NCI-H2196 treated with DMSO at 0.1 percent for 48 hours (cell line): Measurements from ENCODE around the gene PTP4A2.
"Not testable (repeated sequence)": the region's sequence is repeated elsewhere in the genome, so short reads cannot be mapped to it uniquely, and the experiment has no call there.

Experiments
- DNase-seq: peaks from one replicate; lab custom pipeline; 2025; ENCODE audit not compliant: unreplicated experiment; lab: John Stamatoyannopoulos, UW

The PTP4A2 gene

DNA sequence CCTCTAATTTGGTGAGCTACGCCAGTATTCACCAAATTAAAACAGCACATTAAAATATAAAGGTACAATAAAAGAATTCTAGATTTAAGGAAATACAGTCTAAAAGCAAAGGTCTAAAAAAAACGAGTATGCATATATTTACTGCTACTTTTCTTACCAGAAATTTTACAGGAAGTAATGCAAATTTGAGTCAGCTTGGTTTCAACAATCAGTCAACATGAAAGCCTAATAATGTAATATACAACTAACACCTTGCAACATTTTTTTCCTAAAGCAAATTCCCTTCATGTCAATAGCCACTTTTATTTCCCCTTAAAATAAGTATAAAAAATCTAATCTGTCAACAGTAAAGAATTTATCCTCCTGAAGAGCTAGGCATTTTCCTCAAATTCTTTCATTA, 11.9 kb downstream of the PTP4A2 start:
- no peak for DNase-seq

DNA sequence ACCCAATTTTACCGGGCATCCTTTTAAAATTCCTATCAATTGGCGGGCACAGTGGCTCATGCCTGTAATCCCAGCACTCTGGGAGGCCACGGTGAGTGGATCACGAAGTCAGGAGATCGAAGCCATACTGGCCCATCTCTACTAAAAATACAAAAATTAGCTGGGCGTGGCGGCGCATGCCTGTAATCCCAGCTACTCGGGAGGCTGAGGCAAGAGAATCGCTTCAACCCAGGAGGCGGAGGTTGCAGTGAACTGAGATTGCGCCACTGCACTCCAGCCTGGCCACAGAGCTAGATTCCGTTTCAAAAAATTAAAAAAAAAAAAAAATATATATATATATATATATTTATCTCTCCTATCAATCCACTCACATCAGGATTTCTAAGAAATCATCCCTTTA, 12.3 kb downstream of the PTP4A2 start:
- not testable (repeated sequence) for DNase-seq

DNA sequence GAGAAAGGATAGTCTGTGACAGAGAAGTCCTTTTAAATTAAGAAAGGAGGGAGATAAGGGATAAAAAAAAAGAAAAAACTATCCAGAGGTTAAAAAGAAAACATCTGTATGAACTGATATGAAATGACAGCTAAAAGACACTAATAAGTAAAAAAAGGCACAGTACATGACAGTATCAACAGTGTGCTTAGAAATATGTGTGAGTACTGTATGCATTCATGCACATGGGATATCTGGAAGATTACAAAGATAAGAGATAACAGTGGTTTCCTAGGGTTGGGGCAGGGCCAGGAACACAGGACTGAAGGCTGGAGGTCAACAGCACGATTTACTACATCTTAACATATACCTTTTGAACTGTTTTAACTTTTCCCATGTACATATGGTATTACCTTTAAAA, 13.3 kb downstream of the PTP4A2 start:
- no peak for DNase-seq

DNA sequence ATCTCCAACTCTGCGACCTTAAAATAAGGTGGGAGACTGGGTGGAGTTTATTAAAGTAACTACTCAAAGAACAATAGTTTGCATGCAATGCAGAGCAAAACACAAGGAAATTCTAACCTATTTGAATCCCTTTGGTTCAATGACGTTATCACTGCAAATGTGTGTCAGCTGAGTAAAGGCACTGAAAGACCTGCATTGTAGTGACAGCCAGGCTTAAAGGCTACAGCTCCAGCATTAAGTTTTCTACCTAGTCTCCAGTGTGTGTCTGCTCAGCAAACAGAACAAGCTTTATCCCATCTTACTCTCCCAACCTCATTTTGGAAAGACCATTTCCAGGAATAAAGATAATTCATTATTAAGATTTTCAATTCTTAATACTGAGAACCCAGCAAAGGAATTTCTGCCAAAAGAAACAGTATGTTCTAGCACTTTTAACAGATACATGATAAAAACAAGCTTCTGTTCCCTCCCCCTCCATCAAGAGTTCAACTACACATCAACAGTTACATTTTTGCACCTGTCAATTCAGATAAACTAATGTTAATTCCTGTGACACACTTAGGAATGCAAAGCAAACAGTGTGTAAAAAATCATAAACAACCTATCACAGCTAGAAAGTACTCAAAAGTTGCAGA, 14.2 kb downstream of the PTP4A2 start:
- no peak for DNase-seq

DNA sequence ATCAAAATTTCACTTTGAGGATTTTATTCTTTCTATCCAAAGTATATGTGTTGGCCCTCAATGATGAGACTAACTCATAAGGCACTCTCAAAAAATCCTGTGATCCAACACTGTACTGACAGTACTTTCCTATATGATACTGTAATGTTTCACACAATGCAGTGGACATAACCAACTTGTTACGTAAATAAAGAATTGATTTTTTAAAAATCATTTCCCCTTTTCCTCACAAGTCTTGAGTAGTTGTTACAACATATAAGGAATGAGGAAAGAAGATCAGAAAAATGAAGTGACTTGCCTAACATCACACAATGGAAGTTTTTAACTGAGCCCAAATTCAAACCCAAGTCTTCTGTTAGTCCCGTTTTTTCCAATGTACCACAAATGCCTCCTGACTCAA, 17.2 kb downstream of the PTP4A2 start:
- no peak for DNase-seq

DNA sequence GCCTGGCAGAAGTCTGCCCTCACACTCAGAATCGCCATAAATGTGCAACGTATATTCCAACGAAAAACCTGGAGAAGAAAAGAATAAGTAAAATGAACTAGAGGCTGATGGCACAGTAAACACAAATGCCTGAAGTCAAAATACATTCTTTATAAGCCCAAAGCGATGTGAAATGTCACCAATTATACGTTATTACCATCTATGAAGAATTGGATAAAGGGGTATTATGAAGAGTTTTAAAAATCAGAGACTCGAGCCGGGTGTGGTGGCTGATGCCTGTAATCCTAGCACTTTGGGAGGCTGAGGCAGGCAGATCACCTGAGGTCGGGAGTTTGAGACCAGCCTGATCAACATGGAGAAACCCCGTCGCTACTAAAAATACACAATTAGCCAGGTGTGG, 18.6 kb downstream of the PTP4A2 start:
- no peak for DNase-seq

DNA sequence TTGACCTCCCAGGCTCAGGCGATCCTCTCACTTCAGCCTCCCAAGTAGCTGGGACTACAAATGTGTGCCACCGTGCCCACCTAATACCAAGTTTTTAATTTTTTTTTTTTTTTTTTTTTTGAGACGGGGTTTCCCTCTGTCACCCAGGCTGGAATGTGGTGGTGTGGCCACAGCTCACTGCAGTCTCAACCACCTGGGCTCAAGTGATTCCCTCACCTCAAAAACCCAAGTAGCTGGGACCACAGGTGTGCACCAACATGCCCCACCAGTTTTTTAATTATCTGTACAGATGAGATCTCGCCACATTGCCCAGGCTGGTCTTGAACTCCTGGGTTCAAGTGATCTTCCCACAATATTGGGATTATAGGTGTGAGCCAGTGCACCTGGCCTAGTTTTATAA, 22.7 kb downstream of the PTP4A2 start:
- DNase-seq: no peak

DNA sequence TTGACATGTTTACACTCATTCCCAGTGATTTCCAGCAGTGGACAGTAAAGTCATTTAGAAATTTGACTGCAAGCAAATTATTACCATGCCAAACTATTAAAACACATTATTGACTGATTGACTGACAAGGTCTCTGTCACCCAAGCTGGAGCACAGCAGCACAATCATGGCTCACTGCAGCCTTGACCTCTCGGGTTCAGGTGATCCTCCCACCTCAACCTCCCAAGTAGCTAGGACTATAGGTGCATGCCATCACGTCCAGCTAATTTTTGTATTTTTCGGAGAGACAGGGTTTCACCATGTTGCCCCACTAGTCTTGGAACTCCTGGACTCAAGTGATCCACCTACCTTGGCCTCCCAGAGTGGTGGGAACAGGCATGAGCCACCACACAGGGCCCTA, 24.2 kb downstream of the PTP4A2 start:
- no peak for DNase-seq

DNA sequence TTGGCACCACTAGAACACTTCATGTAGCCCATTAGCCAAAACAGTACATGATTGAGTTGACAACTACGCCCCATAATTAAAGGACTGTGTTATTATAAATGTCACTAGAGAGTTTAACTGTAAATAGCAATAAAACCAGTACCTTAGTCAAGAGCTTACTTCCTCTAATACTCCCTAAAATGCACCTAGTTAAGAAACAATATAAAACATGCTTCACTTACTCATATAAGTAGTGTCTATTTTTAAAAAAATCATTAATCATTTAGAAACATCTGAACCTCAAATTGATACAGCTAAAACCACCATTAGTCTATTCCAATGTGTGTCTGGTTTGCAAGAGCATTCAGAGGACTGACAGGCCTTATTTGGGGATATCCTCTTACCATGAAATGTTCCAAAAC, 25.3 kb downstream of the PTP4A2 start:
- DNase-seq: no peak

DNA sequence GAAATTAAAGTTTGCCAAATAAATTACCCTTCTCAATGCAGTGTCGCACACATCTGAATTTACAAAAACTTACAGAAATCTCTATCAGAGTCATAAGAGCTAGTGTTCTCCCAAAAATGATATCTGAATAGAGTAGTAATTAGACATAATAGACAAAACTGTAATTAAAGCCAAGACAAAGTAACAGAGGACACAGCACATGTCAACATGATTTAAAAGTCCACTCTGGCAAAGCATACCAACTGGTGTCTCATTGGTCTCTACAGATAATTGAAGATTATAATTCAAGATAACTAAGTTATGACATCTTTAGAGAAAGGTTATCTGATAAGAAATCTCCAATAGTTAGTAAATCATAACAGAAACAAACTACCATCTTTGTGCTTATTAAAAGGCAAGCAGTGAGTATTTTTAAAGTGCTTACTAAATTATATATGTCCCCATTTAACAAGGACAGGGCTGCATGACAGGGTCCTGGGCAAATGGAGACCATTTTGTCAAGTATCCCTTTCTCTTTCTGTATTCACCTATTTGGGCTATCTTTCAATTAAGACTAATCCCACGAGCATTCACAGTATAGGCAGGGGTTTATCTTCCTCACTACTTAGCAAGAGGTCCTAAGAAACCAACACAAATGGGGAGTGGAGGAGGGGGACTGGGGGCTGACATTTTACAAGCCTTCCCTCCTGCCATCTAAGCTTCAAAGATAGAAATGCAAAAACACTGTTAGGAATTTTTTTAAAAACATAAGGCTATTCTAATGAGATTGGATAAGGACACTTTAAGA, 26.0 kb downstream of the PTP4A2 start:
- no peak for DNase-seq

DNA sequence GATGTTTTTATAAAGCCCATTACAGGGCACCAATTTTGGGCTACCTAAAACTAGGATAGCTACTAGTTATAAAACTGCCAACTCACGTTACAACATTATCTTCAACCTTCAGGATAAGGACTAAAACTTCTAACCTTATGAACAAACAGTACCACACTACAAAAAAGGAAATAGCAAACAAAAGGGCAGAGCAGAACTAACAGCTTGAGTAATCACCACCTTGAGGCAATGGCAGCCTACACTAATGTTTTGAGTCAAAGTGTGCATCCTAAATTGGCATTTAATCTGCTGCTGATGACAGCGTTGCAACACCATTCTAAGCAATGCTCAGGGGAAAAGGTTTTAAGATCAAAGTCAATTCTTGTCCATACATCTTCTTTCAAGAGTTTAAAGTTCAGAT, 27.2 kb downstream of the PTP4A2 start:
- no peak for DNase-seq

DNA sequence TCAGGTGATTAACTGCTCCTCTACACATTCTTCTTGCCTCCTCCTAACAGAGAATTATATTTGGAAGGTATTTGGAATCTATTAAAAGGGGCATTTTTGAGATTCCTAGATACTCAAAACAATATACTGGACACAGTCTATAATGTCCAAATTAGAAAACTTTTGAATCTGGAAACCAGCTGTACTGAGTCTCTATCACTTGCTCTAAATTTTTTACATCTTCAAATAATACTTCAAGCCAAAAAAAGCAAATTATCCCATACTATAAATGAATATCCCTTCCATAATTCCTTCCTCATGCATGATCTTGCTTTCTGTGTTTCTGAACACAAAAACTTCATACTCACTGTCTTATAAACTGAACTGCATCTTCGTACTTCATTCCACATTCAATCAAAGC, 28.5 kb downstream of the PTP4A2 start:
- DNase-seq: no peak

DNA sequence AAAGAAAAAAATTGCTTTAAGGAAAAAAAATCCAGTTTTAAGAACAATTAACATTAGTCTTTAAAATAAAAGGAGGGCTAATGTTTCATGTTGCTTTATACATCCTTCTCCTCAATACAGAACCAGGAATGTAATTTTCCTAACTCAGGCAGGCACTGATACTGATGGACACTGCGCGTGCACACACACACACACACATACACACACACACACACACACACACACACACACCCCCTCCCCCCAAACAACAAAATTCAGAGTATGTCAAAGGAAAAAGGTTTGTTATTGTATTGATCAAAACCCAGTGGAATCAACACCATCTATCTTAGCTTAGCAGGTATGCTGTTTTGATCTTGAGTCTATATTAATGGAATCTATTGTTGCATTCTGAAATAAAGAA, 31.6 kb downstream of the PTP4A2 start:
- no peak for DNase-seq

DNA sequence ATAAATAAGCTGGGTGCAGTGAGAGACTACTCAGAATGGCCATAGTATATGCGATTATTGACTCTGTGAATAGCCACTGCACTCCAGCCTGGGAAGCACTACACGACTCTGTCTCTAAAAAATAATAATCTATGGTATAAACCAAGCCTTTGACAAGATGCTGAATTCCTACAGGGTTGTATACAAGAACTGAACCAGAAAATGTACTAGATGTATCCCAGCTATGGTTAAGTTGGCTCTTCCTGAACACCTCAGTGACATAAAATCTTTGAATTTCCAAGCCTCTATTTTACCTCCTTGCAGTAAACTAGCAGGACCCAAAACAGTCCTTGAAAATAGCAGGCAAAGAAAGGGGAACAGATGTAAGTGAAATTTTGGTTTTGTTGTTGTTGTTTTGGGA, 32.5 kb downstream of the PTP4A2 start:
- no peak for DNase-seq

DNA sequence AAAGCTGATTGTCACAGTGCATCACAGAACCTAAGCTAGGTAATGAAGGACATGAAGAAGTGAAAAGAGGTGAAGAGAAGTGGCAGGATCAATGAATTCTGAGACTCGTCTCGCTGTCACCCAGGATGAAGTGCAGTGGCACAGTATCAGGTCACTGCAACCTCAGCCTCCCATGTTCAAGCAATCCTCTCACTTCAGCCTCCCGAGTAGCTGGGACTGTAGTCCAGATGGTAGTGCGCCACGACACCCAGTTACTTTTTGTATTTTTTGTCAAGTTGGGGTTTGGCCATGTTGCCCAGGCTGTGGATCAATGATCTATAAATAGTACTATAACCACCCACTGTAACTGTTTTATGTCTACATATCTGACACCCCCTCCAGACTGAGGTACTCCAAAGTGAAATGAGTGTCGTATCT, 33.1 kb downstream of the PTP4A2 start:
- DNase-seq: no peak

DNA sequence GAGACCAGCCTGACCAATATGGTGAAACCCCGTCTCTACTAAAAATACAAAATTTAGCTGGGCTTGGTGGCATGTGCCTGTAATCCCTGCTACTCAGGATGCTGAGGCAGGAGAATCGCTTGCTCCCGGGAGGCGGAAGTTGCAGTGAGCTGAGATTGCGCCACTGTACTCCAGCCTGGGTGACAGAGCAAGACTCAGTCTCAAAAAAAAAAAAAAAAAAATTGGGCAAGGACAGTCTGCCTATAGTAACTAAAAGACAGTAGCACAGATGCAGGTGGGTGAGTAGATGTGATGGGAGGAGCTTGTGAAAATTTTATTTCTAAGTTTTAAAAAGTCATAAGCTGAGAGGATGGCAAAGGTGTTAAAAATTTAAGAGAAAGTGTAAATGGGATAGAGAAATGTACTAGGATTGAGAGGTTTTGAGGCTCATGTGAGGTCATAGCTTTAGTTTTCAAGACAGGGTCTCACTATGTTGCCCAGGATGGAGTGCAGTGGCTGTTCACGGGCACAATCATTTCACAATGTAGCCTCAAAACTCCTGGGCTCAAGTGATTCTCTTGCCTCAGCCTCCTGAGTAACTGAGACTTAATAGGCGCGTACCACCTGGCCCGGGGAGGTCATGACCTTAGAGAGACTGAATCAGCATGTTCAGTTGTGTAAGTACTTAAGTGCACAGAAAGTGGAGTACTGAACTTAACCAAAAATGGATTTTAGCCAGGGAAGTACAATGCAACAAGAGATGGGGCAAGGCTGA, 33.7 kb downstream of the PTP4A2 start:
- DNase-seq: no peak

DNA sequence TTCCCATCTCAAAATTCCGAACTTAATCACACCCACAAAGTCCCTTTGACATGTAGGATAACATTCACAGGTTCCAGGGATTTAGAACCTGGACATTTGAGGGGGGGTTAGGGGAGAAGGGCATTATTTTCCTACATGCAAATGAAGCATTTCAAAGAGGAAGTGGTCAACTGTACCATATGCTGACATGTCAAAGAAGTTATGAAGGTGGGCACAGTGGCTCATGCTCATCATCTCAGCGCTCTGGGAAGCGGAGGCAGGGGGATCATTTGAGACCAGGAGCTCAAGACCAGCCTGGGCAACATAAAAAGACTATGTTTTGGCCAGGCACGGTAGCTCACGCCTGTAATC, 35.7 kb downstream of the PTP4A2 start:
- no peak for DNase-seq

DNA sequence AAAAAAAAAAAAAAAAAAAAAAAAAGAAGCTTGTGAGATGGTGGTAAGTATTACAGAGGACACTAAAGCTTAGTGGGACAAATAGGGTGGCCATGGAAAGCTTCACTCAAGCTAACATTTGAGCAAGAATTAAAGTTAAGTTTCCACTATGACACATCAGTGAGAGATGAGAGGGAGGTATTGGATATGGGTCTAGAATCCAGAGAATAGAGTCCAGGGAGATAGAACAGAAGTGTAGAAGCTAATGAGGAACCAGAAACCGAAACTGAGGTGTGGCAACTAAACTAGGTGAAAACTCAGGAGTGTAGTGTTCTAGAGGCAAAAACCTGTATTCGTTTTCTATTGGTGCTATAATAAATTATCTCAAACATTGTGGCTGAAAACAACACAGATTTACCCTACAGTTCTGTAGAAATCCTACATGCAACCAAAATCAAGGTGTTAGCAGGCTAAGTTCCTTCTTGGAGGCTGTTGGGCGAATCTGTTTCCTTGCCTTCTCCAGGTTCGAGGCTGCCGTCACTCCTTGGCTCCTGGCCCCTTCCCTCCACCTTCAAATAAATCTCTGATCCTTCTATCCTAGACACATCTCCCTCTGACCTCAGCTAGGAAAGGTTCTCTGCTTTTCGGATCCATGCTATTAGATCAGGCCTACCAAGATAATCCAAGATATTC, 36.2 kb downstream of the PTP4A2 start:
- no peak for DNase-seq

DNA sequence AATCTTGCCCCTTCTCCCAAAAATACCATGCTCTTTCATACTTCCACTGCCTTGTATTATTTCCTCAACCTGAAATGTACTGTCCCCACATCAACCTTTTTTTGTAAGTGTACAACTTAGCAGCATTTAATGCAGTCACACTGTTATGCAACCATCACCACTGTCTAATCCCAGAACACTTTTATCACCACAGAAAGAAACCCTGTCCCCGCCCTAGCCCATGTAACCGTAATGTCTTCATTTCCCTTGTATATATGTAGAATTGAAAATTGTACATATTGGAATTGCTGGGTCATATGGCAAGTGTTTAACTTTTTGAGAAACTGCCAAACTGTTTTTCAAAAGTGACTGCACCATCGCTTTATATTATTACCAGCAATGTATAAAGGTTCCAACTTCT, 37.4 kb downstream of the PTP4A2 start:
- DNase-seq: no peak

DNA sequence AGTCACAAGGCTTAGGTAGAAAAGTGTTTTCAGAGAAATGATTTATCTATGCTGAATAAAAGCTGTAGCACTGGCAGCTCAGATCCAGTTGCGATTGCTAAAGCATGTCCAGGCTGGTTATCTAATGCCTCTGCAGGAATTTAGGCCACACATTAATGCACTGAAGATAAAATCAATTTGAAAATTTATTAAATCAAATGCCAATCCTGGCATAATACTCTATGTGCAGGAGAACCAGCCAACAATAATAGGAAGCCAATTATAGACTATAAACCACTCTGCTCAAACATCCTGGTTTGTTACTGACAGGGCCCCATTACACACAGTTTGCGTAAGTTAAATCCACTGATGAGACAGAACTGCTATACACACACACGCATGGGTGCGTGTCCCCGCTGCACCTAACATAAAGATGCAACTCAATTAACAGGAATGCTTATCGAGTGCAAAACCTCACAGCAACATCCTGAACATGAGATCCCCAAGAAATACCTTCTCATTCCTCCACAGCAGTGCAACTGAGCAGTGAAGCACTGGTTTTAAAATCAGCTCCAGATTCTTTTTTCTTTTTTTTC, 40.6 kb downstream of the PTP4A2 start:
- DNase-seq: no peak

DNA sequence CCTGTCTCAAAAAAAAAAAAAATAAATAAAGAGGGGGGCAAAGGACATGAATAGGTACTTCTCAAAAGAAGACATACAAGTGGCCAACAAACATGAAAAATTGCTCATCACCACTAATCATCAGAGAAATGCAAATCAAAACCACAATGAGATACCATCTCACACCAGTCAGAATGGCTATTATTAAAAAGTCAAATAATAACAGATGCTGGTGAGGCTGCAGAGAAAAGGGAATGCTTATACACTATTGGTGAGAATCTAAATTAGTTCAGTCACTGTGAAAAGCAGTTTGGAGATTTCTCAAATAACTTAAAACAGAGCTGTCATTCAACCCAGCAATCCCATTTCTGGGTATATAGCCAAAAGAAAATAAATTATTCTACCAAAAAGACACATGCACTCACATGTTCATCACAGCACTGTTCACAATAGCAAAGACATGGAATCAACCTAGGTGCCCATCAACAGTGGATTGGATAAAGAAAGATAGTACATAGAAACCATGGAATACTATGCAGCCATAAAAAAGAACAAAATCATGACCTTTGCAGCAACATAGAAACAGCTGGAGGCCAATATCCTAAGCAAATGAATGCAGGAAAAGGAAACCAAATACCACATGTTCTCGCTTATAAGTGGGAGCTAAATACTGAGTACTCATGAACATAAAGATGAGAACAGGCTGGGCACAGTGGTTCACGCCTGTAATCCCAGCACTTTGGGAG, 42.5 kb downstream of the PTP4A2 start:
- DNase-seq: not testable (repeated sequence)
